NB4 (cell line): ENCODE data around the gene GALNT17.

Experiments
- DNase-seq: peaks from one replicate; pipeline ENCODE4 v3.0.0; 2010; ENCODE audit warnings: low read depth
- H3K4me3 ChIP-seq: one replicate; pipeline ENCODE4 v1.5.1; 2011; ENCODE audit warnings: mild to moderate bottlenecking, low read depth, low read length, moderate library complexity
- CTCF ChIP-seq: IDR thresholded peaks from one replicate; pipeline ENCODE4 v1.5.1; 2012; ENCODE audit warnings: low read depth, low read length
- MAX ChIP-seq: IDR thresholded peaks from 2 replicates; pipeline ENCODE4 v1.6.1; 2011; ENCODE audit warnings: low read depth, low read length
- MYC ChIP-seq: IDR thresholded peaks from 2 replicates; pipeline ENCODE4 v1.6.1; 2011; ENCODE audit warnings: low read depth, low read length
- POLR2A ChIP-seq: IDR thresholded peaks from 2 replicates; pipeline ENCODE4 v1.6.1; 2011; ENCODE audit warnings: mild to moderate bottlenecking; ENCODE audit not compliant: insufficient read length; ENCODE audit errors: extremely low read depth

The GALNT17 gene

GRCh38 chr7:71144963-71145362 lies 13.0 kb downstream of the GALNT17 start:
- TF ChIP-seq MYC: no peak
- no peak for TF ChIP-seq MAX
- TF ChIP-seq CTCF: no peak
- no peak for TF ChIP-seq POLR2A
- DNase-seq: no peak
- H3K4me3 ChIP-seq: no peak overlapping the region

GRCh38 chr7:71145906-71146901 lies 14.3 kb downstream of the GALNT17 start:
- DNase-seq: no peak
- no peak for TF ChIP-seq MAX
- TF ChIP-seq CTCF: no peak
- no peak for TF ChIP-seq POLR2A
- TF ChIP-seq MYC: no peak

GRCh38 chr7:71148098-71148497 lies 16.2 kb downstream of the GALNT17 start:
- TF ChIP-seq POLR2A: no peak
- no peak for TF ChIP-seq CTCF
- TF ChIP-seq MYC: no peak
- TF ChIP-seq MAX: no peak
- H3K4me3 ChIP-seq: no peak overlapping the region
- no peak for DNase-seq

More at GRCh38 chr7:71145906-71146901, 14.3 kb downstream of the GALNT17 start:
- no peak overlapping the region for H3K4me3 ChIP-seq

- H3K4me3 ChIP-seq: no peak overlapping the region
- no peak for DNase-seq
- TF ChIP-seq MYC (no peak), CTCF (no peak), MAX (no peak), POLR2A (no peak)
Observed at GRCh38 chr7:71155236-71155635, 23.3 kb downstream of the GALNT17 start.

- TF ChIP-seq MAX (no peak), POLR2A (no peak), MYC (no peak), CTCF (no peak)
- no peak for DNase-seq
- H3K4me3 ChIP-seq: no peak overlapping the region
Observed at GRCh38 chr7:71157757-71158156, 25.8 kb downstream of the GALNT17 start.
